Measurements from ENCODE around the gene A3GALT2. TPM values are rescaled to one million over a fixed set of nuclear protein-coding genes. Genes with fewer than 3 reads are reported as not detected.
A peak's percentile ranks its signal among the peaks of the same experiment; 100 is the strongest.

The A3GALT2 gene
- total RNA-seq, 1 donor from 2014 or later: not detected

- DNase-seq (ENCODE audit: low spot score): no peak
These were observed 63.6 kb downstream of the A3GALT2 start for GRCh38 chr1:33257207-33257771.

Small RNA genes lying within 50 kb of the gene (microRNA-seq; reads per million reads assigned to microRNA genes)
- 32.7 reads per million, percentile 29 among the genes with 10 or more reads in this experiment for gene MIR3605 (ENCODE audit: borderline number of aligned reads)

Other genes with a start within 250 kb of the A3GALT2 start
- 2.1 TPM for gene AZIN2, start 239.9 kb downstream of the A3GALT2 start, total RNA-seq
- 4.4 TPM for gene TRIM62, start 139.1 kb downstream of the A3GALT2 start, total RNA-seq
- 29.6 TPM for gene ZNF362, start 64.6 kb downstream of the A3GALT2 start, total RNA-seq
- gene PHC2, start 110.0 kb upstream of the A3GALT2 start, total RNA-seq: 142 TPM
- 2.9 TPM for gene ZSCAN20, start 151.5 kb upstream of the A3GALT2 start, total RNA-seq

Data from mesenteric fat pad (tissue), 1 donor.